ENCODE measurements around the gene ANKDD1A.

Gene ANKDD1A

DNA sequence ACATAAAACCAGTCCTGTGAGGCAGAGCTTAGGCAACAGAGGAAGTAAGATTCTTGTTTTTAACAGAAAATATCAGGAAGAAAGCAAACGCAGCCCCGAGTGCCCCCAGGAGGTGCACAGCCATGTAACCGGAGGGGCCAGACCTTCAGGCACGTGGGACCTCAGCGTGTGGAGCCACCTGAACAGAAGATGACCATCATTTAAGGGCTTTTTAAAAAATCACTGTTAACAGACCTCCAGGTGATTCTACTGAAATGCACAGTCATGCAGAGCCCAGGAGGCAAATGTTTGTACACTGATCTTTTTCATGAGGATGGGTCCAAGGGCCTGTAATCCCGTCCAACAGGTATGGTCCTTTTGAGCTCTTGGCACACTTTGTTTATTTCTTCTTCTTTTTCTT is 39.2 kb downstream of the ANKDD1A start:
- no peak overlapping the region for H3K27ac ChIP-seq
- H3K36me3 ChIP-seq = peaks cover 10% of the 10 kb centered on the region
- DNase-seq = no peak
- no peaks in the 10 kb centered on the region for H3K9me3 ChIP-seq (ENCODE audit: severe bottlenecking)
- TF ChIP-seq, protein P1, sequence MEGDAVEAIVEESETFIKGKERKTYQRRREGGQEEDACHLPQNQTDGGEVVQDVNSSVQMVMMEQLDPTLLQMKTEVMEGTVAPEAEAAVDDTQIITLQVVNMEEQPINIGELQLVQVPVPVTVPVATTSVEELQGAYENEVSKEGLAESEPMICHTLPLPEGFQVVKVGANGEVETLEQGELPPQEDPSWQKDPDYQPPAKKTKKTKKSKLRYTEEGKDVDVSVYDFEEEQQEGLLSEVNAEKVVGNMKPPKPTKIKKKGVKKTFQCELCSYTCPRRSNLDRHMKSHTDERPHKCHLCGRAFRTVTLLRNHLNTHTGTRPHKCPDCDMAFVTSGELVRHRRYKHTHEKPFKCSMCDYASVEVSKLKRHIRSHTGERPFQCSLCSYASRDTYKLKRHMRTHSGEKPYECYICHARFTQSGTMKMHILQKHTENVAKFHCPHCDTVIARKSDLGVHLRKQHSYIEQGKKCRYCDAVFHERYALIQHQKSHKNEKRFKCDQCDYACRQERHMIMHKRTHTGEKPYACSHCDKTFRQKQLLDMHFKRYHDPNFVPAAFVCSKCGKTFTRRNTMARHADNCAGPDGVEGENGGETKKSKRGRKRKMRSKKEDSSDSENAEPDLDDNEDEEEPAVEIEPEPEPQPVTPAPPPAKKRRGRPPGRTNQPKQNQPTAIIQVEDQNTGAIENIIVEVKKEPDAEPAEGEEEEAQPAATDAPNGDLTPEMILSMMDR (IDR thresholded peaks at IDR 0.05; ENCODE audit: low read depth, low read length) = no peak
- H3K27me3 ChIP-seq (ENCODE audit: insufficient read depth, low read depth, severe bottlenecking) = no peaks in the 10 kb centered on the region
- no peak overlapping the region for H3K4me3 ChIP-seq (ENCODE audit: low read depth, low read length)

DNA sequence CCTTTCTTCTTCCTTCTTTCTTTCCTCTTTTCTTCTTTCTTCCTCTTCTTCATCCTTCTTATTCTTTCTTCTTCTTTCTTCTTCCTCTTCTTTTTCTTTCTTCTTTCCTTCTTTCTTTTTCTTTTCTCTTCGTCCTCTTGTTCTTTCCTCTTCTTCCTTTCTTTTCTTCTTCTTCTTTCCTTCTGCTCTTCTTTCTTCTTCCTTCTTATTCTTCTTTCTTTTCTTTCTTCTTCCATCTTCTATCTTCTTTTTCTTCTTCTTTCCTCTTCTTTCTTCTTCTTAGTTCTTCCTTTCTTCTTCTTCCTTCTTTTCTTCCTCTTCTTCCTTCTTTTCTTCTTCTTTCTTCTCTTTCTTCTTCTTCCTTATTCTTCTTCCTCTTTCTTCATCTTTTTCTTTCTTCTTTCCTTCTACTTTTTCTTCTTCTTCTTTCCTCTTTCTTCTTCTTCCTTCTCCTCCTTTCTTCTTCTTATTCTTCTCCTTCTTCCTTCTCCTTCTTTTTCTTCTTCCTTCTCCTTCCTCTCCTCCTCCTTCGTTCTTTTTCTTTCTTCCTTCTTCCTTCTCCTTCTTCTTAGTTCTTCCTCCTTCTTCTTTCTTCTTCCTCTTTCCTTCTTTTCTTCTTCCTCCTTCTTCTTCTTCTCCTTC is 40.2 kb downstream of the ANKDD1A start:
- Histone ChIP-seq H3K36me3 (peaks cover 17% of the 10 kb centered on the region), H3K27me3 (ENCODE audit: insufficient read depth, low read depth, severe bottlenecking) (no peaks in the 10 kb centered on the region), H3K4me3 (ENCODE audit: low read depth, low read length) (no peak overlapping the region), H3K27ac (no peak overlapping the region), H3K9me3 (ENCODE audit: severe bottlenecking) (no peaks in the 10 kb centered on the region)
- no peak for DNase-seq
- TF ChIP-seq, protein P1 (IDR thresholded peaks at IDR 0.05; ENCODE audit: low read depth, low read length) = no peak

DNA sequence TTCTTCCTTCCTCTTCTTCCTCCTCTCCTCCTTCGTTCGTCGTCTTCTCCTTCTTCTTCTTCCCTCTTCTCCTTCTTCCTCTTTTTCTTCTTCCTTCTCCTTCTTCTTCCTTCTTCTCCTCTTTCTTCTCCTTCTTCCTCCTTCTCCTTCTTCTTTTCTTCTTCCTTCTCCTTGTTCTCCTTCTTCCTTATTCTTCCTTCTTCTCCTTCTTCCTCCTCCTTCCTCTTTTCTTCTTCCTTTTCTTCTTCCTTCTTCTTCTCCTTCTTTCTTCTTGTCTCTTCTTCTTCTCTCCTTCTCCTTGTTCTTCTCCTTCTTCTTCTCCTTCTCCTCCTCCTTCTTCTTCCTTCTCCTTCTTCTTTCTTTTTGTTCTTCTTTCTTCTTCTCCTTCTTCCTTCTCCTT is 42.7 kb downstream of the ANKDD1A start:
- Histone ChIP-seq H3K27me3 (ENCODE audit: insufficient read depth, low read depth, severe bottlenecking) (no peaks in the 10 kb centered on the region), H3K36me3 (peaks cover 32% of the 10 kb centered on the region), H3K9me3 (ENCODE audit: severe bottlenecking) (no peaks in the 10 kb centered on the region), H3K4me3 (ENCODE audit: low read depth, low read length) (no peak overlapping the region), H3K27ac (no peak overlapping the region)
- no peak for DNase-seq
- TF ChIP-seq, protein P1 (IDR thresholded peaks at IDR 0.05; ENCODE audit: low read depth, low read length) = no peak

DNA sequence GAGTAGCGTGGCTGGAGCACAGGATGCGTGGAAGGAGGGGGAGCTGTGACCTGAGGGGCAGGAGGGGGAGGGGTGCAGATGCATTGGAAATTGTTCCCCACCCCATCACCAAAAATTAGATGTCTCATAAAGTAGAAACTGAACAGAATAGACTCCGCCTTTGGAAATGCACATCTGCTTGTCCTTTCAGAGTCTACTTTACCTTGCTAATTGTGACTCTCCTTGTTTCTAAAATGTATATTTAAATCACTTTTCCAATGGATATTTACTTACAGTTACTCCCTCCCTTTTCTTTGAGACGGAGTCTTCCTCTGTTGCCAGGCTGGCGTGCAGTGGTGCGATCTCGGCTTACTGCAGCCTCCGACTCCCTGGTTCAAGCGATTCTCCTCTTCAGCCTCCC is 47.4 kb downstream of the ANKDD1A start:
- Histone ChIP-seq H3K4me3 (ENCODE audit: low read depth, low read length) (no peak overlapping the region), H3K36me3 (peaks cover 73% of the 10 kb centered on the region), H3K27me3 (ENCODE audit: insufficient read depth, low read depth, severe bottlenecking) (no peaks in the 10 kb centered on the region), H3K9me3 (ENCODE audit: severe bottlenecking) (no peaks in the 10 kb centered on the region), H3K27ac (no peak overlapping the region)
- TF ChIP-seq, protein P1 (IDR thresholded peaks at IDR 0.05; ENCODE audit: low read depth, low read length) = no peak
- DNase-seq = no peak

DNA sequence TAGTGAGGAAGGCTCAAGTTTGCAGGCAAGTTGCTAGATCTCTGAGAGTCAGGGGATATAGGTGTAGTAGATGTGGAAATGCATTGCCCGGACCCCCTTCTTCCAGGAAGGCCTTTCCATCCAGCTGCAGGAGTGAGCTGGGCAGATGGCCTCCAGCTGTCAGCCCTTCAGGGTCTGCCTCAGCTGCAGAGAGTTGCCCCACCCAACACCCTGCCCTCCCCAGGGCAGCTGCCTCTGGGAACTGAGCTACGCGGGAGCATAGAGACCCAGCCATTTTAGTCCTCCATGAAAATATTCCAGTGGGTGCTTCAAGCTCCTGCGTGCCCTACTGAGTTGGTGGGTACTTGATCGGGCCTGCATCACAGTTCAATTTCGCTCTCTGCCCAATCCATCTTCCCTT is 48.5 kb downstream of the ANKDD1A start:
- H3K27ac ChIP-seq = no peak overlapping the region
- H3K4me3 ChIP-seq (ENCODE audit: low read depth, low read length) = no peak overlapping the region
- H3K9me3 ChIP-seq (ENCODE audit: severe bottlenecking) = no peaks in the 10 kb centered on the region
- TF ChIP-seq, protein P1 (IDR thresholded peaks at IDR 0.05; ENCODE audit: low read depth, low read length) = no peak
- no peak for DNase-seq
- H3K36me3 ChIP-seq = peaks cover 81% of the 10 kb centered on the region
- H3K27me3 ChIP-seq (ENCODE audit: insufficient read depth, low read depth, severe bottlenecking) = no peaks in the 10 kb centered on the region

DNA sequence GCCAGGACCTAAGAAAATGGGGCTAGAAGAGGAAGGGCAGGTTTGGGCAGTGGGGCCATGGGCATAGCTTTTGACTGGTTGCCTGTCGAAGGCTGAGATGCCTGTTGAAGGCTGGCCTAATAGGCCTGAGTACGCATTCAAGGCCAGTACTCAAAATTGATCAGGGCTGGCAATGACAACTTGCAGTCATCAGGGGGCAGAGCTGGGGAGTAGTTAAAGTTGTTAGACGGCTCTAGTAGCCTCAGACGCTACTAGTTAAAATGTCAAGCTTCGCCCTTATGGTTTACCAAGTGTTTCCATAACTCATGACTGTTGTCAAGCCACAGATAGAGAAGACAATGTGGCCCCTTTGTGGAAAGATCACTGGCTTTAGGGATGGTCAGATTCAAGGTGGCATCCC is 49.3 kb downstream of the ANKDD1A start:
- H3K36me3 ChIP-seq = peaks cover 77% of the 10 kb centered on the region
- TF ChIP-seq, protein P1 (IDR thresholded peaks at IDR 0.05; ENCODE audit: low read depth, low read length) = no peak
- H3K27ac ChIP-seq = no peak overlapping the region
- no peaks in the 10 kb centered on the region for H3K9me3 ChIP-seq (ENCODE audit: severe bottlenecking)
- no peaks in the 10 kb centered on the region for H3K27me3 ChIP-seq (ENCODE audit: insufficient read depth, low read depth, severe bottlenecking)
- H3K4me3 ChIP-seq (ENCODE audit: low read depth, low read length) = no peak overlapping the region
- DNase-seq = no peak
